HG02623 (cell line): ENCODE results near the gene CHPF2.

Experiments
- ATAC-seq: cut with Tn5 transposase; IDR thresholded peaks from one replicate; pipeline ENCODE4 v1.9.1; 2021; ENCODE audit warnings: moderate library complexity; ENCODE audit not compliant: unreplicated experiment

Gene CHPF2

DNA sequence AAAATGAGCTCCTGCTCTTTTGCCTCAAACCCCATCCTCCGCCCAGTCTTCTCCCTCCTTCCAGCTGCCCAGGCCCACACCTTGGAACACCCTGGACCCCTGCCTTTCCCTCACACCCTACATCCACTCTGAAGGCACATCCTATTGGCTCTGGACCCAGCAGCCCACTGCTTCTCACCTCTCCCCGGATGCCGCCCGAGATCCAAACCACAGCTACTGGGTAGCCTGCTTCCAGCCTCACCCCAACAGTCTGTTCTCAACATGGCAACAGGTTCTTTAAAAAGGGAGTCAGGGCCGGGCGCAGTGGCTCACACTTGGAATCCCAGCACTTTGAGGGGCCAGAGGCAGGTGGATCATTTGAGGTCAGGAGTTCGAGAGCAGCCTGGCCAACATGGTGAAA lies 25.7 kb downstream of the CHPF2 start:
- ATAC-seq = no peak

DNA sequence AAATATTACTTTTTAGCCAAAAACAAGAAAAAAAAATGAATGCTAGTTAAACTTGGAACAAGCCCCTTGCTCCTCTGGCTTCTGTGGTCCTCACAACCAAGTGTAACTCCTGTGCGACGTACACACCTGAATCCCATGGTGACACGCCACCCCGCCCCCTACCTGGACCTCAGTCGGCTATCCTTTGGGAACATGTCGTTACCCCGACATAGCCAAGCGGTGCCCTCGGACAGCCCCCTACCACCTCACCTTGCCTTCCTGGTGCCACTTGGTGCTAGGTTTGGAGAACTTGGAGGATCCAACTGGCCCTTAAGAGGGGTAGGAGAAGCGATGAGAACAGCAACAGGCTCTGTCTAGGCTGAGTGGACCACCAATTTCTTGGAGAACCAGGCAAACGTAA lies 28.2 kb downstream of the CHPF2 start:
- no peak for ATAC-seq

DNA sequence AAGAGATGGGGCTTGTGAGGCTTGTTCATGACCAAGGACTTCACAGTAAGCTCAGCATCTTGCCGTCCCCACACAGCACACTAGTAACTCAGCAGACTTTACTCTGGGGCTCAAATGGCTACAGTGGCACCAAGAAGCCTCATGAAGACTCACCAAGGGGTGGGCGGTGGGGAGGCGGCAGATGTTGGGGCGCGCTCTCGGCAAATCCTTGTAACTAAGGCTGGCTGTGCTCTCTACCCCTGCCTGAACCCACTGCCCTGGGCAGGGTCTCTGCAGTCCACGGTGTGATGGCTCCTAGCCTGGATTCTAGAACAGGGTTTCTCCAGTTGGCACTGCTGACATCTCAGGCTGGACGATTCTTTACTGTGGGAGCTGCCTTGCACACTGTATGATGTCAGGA lies 28.6 kb downstream of the CHPF2 start:
- no peak for ATAC-seq

DNA sequence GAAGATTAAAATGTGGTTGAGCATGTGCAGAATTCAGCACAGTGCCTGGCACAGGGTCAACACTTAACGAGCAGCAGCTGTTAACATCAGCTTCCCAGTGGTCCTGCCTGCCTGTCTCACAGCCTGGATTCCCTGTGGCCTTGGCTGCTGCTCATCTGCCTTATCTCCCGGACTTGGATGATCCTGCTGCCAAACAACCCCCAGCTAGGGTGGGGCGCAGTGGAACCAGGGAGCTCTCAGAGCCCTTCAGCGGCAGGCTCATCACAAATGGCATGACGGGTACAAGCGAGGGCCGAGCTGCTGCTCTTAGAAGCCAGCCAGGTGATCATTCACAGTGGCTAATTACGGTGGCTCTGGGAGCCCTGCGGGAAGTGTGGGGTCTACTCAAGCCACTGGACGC lies 29.2 kb downstream of the CHPF2 start:
- ATAC-seq = no peak

DNA sequence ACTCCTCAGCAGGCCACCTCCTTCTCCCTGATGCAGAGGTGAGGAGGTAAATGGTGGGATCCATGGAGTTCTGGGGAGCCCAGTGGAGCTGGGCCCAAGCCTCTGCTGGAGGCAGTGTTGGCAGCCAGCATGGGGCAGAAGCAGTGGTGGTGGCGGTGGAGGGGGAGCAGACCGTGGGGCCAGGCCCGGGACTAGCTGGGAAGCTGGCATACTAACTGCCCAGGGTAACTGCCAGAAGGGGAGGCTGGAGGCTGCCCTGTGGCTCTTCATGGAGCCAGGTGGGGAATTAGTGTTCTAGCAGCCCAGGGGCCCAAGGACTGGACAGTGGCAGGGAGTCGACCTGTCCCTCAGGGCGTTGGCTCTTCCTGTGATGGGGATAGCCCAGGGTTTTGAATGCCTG lies 32.3 kb downstream of the CHPF2 start:
- ATAC-seq = no peak

DNA sequence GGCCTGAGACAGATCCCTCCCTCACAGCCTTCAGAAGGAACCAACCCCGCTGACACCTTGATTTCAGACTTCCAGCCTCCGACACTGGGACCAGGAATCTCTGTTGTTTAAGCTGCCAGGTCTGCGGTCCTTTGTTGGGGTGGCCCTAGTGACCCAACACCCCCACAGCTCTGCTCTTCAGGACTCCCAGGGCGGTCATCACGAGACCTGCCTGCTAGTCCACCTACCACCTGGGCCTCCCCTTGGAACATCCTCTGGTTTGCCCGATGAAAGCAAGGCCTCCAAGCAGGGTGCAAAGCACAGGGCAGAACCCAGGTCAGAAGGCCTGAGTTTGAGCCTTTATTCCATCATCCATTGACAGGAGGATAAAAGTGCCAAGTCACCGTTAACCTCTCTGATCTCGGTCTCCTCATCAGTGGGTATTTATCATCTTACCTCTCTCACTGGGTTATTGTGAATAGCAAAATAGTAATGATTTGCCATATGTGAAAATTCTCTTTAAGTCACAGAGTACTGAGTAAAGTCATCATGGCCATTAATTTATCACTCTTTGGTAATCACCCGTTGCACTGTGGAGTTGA lies 33.2 kb downstream of the CHPF2 start:
- ATAC-seq = no peak

DNA sequence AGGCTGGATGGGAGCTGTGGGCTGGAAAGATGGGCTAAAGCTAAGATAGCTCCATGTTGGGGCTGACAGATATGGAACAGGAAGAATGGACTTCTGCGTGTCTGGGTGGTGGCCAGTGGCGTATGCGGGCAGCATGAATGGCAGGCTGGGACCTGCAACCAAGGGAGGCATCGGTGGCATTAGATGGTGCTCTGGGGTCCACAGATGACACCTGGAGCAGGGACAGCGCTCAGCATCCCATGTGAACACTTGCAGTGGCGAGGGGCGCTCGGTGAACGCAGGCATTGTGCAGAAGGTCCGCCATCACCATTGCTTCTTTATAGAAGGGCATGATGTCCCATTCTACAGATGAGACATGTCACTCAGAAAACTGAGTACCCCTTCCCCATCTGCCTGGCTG lies 37.2 kb downstream of the CHPF2 start:
- no peak for ATAC-seq

DNA sequence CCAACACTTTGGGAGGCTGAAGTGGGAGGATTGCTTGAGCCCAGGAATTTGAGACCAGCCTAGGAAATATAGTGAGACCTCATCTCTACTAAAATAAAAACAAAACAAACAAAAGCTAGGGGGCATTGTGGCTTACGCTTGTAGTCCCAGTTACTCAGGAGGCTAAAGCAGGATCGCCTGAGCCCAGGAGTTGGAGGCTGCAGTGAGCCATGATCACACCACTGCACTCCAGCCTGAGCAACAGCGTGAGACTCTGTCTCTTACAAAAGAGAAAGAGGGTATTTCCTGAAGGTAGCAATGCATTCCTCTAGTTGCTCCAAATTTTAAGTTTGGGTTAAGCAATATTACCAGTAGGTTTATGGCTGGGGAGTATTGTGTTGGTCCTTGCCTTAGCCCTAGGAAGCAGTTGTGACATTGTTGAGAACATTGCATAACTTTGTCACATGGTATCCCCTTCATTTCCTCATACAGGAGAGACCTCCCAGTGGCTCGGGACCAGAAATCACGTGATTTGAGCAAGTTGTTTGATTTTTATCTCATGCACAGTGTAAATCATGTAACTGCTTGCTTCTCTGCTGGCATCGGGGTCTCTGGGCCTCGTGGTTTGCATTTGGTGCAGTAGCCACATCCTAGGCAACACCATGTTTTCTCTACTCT lies 39.5 kb downstream of the CHPF2 start:
- ATAC-seq = no peak

DNA sequence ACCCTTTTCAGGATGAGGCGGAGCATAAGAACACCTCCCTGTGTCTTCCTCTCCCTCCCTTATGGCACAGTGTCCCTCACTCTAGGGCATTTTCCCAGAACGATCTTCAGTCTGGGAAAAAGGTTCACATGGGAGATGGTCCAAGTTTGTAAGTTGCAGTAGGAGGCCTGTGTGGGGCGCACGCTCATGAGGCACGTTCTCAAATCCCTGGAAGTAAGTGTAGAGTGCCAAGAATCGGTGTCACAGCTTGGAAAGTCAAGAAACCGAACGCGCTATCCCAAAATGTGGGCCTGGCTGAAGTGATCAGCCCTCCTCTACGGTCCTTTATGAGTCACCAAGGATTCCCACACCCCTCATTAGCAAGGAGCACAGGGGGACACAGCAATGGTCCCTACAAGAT lies 40.1 kb downstream of the CHPF2 start:
- ATAC-seq = no peak

DNA sequence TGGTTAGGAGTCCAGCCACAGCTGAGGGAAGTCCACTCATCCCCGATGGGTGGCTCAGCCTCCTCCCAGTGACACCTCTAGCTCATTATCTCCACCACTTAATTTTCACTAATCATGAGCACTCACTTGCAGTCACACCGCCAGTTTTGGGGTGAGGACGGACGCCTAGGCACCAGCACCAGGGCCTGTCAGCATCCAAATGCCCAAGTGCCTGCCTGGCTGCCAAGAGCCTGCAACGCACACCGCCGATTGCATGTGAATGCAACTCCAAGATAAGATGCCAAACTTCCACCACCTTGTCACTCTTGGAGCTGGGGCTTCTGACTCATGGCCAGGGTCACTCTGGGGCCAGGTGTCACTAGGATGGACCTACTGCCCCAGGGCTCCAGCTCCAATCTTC lies 40.6 kb downstream of the CHPF2 start:
- no peak for ATAC-seq

DNA sequence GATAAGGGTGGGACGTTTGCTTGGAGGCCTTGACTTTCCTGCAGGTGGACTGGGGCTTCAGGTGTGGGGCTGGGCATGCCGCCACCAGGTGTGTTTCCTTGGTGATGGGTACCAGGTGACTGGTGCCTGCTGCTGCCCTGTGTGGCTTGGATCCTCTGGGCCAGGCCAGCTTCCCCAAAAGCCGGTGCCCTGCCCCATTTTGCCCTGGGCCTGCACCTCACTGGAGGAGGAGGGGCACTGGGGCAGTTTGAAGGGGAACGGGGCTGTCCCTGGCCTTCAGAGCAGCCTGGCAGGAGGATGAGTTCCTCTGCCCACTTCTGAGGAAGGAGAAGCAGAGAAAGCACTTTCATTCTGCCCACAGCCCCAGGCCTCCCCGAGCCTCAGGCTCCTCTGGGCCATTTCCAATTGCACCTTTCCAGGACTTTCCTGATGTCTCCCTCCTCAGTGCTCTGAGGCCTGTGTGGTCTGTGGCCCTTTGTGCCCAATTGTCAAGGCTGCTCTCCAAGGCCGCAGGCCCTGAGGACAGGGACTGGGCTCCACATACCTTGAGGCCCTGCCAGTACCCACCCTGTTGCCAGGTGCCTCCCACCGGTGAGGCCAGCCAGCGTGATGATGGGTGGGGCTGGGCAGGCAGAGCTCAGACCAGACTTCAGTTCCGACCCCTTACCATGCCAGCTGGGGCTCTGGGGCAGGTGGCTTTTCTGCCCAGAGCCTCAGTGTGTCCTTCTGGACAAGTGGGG lies 41.5 kb downstream of the CHPF2 start:
- no peak for ATAC-seq

DNA sequence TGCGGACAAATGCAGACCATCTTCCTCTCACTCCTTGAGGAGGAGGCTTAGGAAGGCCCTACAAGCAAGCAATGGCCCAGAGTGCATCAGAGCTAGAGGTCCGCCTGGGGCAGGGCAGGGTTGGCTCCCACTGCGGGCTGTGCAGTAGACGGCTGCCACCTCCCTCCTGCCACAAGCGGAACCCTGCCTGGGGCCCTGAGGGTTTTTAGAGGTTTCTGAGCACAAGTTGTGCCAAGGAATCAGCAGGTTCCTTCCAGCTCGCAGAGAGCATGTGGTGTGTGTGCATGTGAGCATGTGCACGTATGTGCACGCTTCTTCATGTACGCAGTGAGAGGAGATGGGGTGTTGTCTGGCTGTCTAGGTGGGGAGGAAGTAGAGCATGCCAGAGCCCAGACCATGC lies 42.1 kb downstream of the CHPF2 start:
- ATAC-seq = no peak

DNA sequence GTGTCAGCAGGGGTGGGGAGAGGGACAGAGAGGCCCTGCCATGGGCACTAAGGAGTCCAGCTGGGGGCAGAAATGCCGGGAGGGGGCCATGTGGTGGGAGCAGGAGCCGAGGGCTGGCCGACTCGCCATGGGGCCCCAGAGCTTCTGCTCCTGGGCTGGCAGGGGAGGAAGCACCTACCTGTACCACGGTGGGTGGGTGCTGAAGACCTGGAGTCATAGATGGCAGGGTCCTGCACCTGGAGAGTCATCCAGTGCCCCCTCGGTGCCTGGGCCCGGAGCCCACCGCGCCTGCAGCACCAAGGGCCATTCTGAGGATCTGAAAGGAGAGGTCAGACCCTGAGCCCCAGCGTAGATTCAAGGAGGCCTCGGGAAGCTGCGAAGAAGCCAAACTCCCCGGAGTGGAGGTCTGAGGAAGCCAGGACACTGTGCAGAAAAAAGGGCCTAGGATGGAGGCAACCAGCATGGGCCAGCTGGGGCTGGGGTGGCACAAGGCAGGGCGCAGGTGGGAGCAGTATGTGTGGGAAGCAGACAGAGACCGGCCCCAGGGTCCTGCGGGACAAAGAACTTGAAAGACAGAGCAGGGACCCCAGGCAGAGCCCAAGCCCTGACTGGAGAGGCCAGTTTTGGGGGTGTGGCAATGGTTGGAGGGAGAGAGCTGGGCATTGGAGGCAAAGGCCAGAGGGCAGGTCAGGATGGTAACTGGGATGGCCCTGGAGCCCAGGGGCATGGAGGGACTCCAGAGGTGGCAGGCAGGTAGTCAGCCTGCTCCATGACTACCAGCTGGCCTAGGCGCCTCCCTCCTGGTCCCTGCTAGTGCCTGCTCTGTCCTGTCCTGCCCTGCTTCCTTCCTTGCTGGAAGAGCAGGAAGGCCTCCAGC lies 42.9 kb downstream of the CHPF2 start:
- ATAC-seq = no peak

DNA sequence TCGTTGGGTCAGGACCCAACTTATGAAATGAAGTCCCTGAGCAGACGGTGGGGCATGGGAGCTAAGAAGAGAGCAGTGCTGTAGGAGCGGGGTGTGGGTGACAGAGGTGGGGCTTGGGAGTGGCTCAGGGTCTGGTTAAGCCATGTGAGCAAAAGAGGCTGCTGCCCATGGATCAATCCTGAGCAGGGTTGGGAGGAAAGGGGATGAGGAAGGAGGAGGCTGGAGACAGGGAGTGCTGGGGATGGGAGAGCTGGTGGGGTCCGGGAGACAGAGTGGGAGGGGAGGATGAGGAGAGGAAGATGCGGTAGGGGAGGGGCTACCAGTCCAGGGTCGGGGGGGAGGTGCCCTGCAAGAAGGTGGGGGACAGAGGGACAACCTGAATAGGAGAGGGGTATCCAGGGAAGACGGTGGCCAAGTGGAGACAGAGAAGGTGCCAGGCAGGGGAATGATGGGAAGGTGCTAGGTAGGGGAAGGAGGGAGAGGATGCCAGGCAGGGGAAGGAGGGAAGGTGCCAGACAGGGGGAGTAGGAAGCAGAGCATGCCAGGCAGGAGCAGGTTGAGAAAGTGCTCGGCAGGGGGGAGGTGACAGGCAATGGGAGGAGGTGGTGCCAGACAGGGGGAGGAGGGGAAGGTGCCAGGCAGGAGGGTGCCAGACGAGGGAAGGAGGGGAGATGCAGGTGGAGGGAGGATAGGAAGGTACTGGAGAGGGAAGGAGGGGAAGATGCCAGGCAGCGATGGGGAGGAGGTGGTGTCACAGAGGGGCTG lies 43.7 kb downstream of the CHPF2 start:
- no peak for ATAC-seq

DNA sequence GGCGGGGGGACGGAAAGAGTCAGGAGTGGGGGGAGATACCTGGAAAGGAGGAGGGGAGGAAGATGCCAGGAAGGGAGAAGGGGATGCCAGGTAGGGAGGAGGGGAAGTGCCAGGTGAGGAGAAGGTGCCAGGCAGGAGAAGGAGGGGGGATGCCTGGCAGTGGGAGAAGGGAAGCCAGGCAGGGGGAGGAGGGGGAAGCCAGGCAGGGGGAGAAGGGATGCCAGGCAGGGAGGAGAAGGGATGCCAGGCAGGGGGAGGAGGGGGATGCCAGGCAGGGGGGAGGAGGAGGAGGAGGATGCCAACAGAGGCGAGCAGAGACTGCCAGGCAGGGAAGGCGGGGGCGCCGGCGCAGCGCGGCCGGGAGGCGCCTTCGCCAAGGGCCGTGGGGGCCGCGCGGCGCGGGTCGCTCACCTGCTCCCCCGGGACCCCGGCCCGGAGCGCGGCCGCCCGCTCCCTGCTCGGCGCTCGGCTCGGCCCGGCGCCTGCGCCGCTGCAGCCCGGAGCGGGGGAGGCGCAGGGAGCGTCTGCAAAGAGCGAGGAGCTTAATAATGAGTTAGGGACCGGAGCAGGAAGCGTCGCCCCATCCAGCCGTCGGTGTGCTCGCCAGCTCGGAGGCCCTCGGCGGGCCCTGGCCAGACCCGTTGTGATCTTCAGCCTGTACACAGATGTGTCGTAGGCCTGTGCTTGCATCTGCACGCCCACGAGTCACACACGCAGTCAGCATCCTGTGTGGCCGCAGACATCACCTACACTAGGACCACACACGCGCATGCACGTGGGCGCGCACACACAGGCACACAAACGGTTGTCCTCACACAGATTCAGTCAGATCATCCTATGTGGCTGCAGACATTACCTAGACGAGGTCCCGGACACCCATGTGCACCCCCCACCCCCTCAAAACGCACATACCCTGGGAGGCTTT lies 44.6 kb downstream of the CHPF2 start:
- ATAC-seq = peak; percentile 57

DNA sequence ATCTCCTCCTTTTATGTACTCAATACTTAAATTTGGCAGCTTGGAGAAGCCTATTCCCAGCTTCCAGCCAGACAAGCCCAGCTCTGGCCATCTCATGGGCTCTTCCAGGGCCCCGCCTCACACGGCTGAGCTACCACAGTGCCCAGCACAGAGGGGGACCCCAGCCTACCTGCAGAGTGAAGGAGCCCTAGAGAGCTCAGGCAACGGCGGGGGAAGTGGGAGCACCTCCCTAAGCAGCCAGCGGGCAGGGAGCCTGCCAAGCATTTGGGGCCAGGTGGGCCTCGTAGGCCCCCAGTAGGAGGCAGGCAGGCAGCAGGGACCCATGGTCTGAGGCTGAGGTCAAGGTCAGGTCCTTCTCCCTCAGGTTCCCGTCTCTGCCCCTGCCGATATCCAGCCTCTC lies 45.3 kb downstream of the CHPF2 start:
- no peak for ATAC-seq

DNA sequence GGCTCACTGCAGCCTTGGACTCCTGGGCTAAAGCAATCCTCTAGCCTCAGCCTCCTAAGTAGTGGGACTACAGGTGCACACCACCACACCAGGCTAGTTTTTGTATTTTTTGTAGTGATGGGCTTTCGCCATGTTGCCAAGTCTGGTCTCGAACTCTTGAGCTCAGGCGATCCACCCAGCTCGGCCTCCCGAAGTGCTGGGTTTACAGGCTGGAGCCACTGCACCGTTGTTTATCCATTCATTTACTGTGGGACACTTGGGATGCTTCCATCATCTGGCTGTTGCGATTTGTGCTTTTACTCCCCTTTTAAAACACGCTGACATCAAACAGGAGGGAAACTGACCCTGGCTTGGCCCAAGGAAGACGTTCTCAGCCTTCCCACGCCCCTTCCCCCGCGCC lies 46.7 kb downstream of the CHPF2 start:
- ATAC-seq = no peak

DNA sequence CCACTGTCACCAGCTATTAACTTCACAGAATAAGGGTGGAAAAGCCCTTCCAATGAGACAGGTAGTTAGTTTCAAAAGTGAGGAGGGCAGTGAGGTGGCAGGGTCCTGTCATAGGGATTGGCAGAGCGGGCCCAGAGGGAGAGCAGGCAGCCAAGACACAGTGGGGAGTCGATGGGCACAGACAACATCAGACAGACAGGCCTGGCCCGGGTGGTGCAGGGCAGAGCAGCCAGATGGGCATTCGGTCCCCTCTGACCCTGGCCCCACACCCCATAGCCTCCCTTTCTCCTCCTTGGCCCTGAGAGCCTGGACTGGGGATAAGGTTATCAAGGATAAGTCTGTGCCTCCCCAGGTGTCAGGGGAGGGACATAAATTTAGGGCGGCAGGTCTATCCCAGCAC lies 47.6 kb downstream of the CHPF2 start:
- ATAC-seq = no peak

DNA sequence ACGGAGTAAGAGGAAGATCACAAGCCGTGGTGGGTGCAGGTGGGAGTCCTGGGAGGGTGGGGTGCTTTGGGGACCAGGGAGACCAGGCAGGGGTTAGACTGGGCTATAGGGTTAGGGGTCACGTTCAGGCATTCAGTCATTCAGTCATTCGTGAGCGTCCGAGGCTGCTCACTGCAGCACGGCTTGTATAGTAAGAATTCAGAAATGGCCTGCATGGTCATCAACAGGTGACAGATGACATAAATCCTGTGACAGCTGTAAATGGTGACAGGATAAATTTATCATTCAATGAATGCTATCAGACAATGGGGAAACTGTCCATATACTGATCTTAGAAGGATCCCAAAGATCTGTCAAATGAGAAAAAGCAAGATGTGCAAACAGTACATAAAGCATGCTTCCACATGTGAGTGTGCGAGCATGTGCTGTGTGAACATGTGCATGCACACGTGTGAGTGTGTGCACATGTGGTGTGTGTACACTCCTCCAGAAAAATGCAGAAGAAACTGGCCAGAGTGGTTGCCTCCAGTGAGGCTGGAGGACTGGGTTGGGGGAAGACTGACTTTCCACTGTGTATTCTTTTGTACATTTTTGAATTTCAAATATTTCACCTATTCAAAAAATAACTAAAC lies 48.2 kb downstream of the CHPF2 start:
- no peak for ATAC-seq
